GM12874 (cell line): ENCODE measurements around the gene DNAJB4.
A peak's percentile ranks its signal among the peaks of the same experiment; 100 is the strongest.

Source experiments
- TF ChIP-seq, protein P1 (sequence below): IDR thresholded peaks from 2 replicates; pipeline ENCODE4 v1.5.1; 2011; ENCODE audit warnings: low read depth, mild to moderate bottlenecking, control low read depth, low read length, moderate library complexity; ENCODE audit not compliant: insufficient read depth

DNAJB4 gene

DNA sequence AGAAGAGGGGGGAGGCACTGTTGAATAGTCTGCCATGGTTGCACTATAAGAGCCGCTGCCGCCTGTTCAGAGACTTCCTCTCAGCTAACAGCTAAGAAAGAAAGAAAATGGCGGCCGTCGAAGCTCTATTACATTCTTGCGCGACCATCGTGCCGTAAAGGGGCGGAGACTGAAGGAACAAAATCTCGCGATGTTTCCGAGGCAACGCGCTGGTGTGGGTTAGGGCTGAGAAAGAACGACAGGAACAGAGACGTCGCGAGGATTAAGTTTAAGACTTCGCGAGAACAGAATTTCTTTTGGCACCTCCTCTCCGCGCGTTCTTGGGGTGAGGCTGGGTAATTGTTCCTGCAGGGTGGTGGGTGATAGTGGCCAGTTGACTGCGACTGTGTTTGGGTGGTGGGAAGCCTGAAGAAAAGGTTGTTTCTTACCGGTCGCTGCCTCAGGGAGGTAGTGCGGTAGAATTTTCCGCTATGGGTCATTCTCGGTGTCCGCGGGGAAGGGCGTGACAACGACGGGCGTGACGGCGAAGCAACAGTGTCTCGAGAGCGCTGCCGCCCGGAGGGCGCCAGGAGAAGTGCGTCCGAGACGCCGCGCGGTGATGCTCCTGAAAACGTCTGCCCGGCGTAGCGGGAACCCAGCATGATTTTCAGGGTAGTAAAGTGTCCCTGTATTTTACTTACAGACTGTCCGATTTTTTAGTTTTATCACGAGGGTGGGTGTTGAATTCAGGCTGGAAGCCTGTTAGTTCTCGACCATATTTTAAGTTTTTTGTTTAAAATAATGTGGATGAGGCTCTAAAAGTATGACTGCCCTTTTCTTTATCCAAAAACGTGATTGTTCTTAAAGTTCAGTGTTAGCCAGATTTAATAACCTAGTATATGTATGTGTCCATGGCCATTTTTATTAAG, 25.5 kb upstream of the DNAJB4 start, which contains the start of gene FUBP1:
FUBP1 (minus strand) TSS at position 104 of the 908 bp plus-strand sequence; CDS start at position 36, 68 bp downstream.
- TF ChIP-seq, protein P1, sequence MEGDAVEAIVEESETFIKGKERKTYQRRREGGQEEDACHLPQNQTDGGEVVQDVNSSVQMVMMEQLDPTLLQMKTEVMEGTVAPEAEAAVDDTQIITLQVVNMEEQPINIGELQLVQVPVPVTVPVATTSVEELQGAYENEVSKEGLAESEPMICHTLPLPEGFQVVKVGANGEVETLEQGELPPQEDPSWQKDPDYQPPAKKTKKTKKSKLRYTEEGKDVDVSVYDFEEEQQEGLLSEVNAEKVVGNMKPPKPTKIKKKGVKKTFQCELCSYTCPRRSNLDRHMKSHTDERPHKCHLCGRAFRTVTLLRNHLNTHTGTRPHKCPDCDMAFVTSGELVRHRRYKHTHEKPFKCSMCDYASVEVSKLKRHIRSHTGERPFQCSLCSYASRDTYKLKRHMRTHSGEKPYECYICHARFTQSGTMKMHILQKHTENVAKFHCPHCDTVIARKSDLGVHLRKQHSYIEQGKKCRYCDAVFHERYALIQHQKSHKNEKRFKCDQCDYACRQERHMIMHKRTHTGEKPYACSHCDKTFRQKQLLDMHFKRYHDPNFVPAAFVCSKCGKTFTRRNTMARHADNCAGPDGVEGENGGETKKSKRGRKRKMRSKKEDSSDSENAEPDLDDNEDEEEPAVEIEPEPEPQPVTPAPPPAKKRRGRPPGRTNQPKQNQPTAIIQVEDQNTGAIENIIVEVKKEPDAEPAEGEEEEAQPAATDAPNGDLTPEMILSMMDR = peak; percentile 78

- TF ChIP-seq, protein P1 = no peak
Observed at GRCh38 chr1:77983997-77984355, 20.8 kb upstream of the DNAJB4 start.

DNA sequence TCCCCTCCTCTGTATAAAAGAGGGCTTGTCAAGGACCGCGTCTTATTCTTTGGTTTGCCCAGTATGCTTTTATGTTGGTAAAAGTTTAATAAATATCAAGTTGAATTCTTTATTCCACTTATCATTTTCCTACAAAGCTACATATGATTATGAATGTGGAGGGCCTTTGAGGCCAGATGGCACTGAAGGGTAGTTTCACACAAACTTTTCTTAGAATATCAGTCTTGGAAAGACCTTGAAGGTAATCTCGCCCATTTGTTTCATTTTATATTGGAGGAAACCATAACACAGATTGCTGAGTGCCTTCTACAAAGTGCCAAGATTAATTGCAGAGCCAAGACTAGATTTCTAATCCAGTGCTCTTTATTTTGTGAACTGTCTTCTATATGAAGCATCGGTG, 20.1 kb upstream of the DNAJB4 start:
- TF ChIP-seq, protein P1 = no peak

GRCh38 chr1:77986810-77987209, 17.9 kb upstream of the DNAJB4 start:
- TF ChIP-seq, protein P1 = no peak

DNA sequence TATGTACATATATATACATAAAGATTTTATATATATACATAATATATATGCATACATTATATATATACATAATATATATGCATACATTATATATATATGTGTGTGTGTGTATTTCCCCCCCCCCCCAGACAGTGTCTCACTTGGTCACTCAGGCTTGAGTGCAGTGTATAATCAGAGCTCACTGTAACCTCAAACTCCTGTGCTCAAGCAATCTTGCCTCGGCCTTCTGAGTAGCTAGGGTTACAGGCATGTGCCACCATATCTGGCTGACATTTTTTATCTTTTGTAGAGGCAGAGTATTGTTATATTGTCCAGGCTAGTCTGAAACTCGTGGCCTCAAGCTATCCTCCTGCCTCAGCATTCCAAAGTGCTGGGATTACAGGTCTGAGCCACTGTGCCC, 16.8 kb upstream of the DNAJB4 start:
- TF ChIP-seq, protein P1 = no peak

DNA sequence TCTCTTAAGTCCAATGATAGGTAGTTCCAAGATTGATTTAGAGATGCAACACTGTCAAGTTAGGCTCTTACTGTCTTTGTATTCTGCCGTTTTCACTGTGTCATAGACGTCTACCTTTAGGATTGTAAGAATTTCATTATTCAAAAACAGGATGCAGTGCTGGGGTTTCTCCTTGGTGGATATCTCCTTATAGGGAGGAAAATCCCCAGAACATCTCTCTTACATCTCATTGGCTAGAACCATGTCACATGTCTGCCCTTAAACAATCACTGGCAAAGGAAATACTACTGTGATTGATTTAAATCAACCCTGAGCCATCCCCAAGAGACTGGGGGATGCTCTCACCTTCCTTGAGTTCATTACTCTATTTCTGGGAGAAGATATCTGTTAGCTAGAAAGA, 15.0 kb upstream of the DNAJB4 start:
- TF ChIP-seq, protein P1 = no peak

DNA sequence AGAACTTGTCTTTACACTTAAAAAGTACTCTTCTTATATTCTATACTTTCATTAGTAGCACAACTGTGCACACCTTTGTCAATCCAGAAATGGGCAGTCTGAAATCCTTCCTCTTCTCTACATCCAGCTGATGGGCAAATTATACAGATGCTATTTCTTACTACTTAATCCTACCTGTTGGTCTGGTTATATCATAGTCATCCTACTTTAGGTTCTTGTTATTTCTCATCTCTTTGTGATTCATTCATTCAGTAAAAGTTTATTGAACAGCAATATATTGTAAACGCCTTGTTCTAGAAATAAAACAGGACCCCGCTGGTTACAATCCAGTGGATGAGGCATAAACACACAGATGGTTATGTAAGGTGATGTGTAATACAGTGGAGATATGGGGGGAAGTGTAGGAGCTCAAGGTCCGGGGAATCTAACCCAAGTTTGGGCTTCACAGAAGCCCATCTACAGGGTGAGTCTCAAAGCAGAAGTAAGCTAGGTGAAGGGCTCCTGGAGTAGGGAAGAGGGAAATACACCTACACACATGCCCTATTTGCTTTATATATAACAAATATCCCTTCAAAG, 14.0 kb upstream of the DNAJB4 start:
- TF ChIP-seq, protein P1 = no peak
